ENCODE results near the gene CSNK1G3. TPM values are rescaled to one million over a fixed set of nuclear protein-coding genes. Genes with fewer than 3 reads are reported as not detected.

The CSNK1G3 gene
- total RNA-seq, 1 experiment from 2014 or later, result 40.8 TPM

DNA sequence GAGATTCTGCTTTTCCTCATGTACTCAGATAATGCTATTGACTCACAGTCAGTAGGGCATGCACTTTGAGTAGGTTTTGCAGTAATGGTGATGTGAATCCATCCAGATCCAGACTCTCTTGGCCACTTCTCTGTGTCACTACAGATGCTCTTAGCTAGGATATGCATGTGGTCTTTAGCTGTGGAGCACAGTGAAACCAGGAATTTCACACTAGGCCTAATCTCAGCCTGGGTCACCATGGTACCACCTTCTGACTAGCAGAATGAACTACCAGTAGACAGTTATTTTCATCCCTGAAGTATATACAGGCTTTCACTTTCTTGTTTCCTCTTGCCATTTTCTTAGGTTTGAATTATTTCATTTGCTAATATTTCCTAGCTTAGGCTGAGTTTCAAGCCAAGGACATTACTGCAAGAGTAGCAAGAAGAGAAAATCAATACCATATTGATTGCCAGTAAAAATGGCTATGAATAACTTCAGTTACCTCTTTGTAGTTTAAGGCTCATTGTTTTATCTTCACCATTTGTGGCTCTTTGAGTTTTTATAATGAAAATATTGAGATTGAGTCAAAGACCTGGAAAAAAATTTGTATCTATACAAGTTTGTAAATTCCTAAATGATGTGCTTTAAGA is 28.4 kb upstream of the CSNK1G3 start:
- in situ Hi-C loops (cut with HindIII; ENCODE audit: low pct_unique_long_range_greater_than_20kb, low sequenced_read_pairs), result no loop called here
- intact Hi-C loops (cut with micrococcal nuclease; ENCODE audit: unreplicated experiment), result no loop called here
- no peak for ATAC-seq

GRCh38 chr5:123485275-123485674 is 26.7 kb upstream of the CSNK1G3 start:
- CTCF ChIA-PET, result interaction anchor here (0.6 kb wide), 1 partner anchor 396 kb away, joined by 12 read pairs; the partner anchor contains the start of gene PRDM6

More for the DNA sequence above, 28.4 kb upstream of the CSNK1G3 start:
- Histone ChIP-seq H3K9me3 (ENCODE audit: control insufficient read depth, insufficient read depth, low read depth, low read length) (no peaks in the 10 kb centered on the region), H3K4me1 (ENCODE audit: control insufficient read depth, insufficient read depth, low read length) (no peaks in the 10 kb centered on the region), H3K27ac (ENCODE audit: low read length) (no peak overlapping the region), H3K27me3 (ENCODE audit: control insufficient read depth, insufficient read depth, low read length) (peaks cover 18% of the 10 kb centered on the region), H3K36me3 (ENCODE audit: control insufficient read depth, insufficient read depth, low read length) (no peaks in the 10 kb centered on the region), H3K4me3 (ENCODE audit: low read depth in 2 of 2, low read length in 2 of 2) (no peak overlapping the region)
- TF ChIP-seq POLR2AphosphoS5 (IDR thresholded peaks at IDR 0.05; ENCODE audit: low read depth, low read length) (no peak), CTCF (IDR thresholded peaks at IDR 0.05) (no peak), SIN3A (IDR thresholded peaks at IDR 0.05; ENCODE audit: borderline replicate concordance, insufficient read depth, low read depth, low read length) (no peak), TCF7L2 (IDR thresholded peaks at IDR 0.05; ENCODE audit: low read depth, low read length) (no peak), REST (IDR thresholded peaks at IDR 0.05; ENCODE audit: insufficient read depth in 1 of 2, low read depth in 2 of 2, low read length in 1 of 2) (no peak)
- no peak for DNase-seq (ENCODE audit: low read depth, low spot score)
- POLR2A ChIA-PET, result no interaction called here
- CTCF ChIA-PET, result no interaction called here
- BruUV-seq (replicated peaks), result no TSS peak

More at GRCh38 chr5:123485275-123485674, 26.7 kb upstream of the CSNK1G3 start:
- in situ Hi-C loops (cut with HindIII; ENCODE audit: low pct_unique_long_range_greater_than_20kb, low sequenced_read_pairs), result no loop called here
- H3K27me3 ChIP-seq (ENCODE audit: control insufficient read depth, insufficient read depth, low read length), result peaks cover 23% of the 10 kb centered on the region
- ATAC-seq (no peak), DNase-seq (ENCODE audit: low read depth, low spot score) (no peak)
- no peaks in the 10 kb centered on the region for H3K4me1 ChIP-seq (ENCODE audit: control insufficient read depth, insufficient read depth, low read length)
- no peak overlapping the region for H3K4me3 ChIP-seq (ENCODE audit: low read depth in 2 of 2, low read length in 2 of 2)
- POLR2A ChIA-PET, result no interaction called here
- intact Hi-C loops (cut with micrococcal nuclease; ENCODE audit: unreplicated experiment), result no loop called here
- no TSS peak for BruUV-seq (replicated peaks)
- H3K9me3 ChIP-seq (ENCODE audit: control insufficient read depth, insufficient read depth, low read depth, low read length), result no peaks in the 10 kb centered on the region
- H3K27ac ChIP-seq (ENCODE audit: low read length), result no peak overlapping the region
- no peaks in the 10 kb centered on the region for H3K36me3 ChIP-seq (ENCODE audit: control insufficient read depth, insufficient read depth, low read length)
- TF ChIP-seq REST (IDR thresholded peaks at IDR 0.05; ENCODE audit: insufficient read depth in 1 of 2, low read depth in 2 of 2, low read length in 1 of 2) (no peak), POLR2AphosphoS5 (IDR thresholded peaks at IDR 0.05; ENCODE audit: low read depth, low read length) (no peak), TCF7L2 (IDR thresholded peaks at IDR 0.05; ENCODE audit: low read depth, low read length) (no peak), SIN3A (IDR thresholded peaks at IDR 0.05; ENCODE audit: borderline replicate concordance, insufficient read depth, low read depth, low read length) (no peak)

Measured in Panc1 (cell line).